HepG2 (cell line): Measurements from ENCODE around the gene ADGRV1. TPM values are rescaled to one million over a fixed set of nuclear protein-coding genes. Genes with fewer than 3 reads are reported as not detected.

ENCODE experiments used
- ATAC-seq: fragments of 200-7000 bp; cut with Tn5 transposase; 3 replicates; pipeline ENCODE4 v1.9.1; 2020; ENCODE audit warnings: mild to moderate bottlenecking, moderate library complexity
- BruUV-seq: library from RNA; stranded (reverse); fragments of 400-500 nt; replicated peaks from 2 replicates; lab custom pipeline; 2021; lab: Mats Ljungman, UMichigan
- CTCF ChIA-PET: fragments of 300-600 bp; formaldehyde crosslinking; extraction: SDS; loops from one replicate; lab custom pipeline; 2021; ENCODE audit warnings: low total read pairs, inconsistent platforms, low intra/inter-chr PET ratio; lab: Yijun Ruan, JAX
- POLR2A ChIA-PET: fragments of 350-600 bp; sonication (Branson Sonifier 250); formaldehyde crosslinking; loops from one replicate; lab custom pipeline; 2020; ENCODE audit warnings: antibody characterized with exemption, inconsistent platforms; lab: Yijun Ruan, JAX
- DNase-seq: peaks from one replicate; pipeline ENCODE4 v3.0.0-alpha.2; 2015; ENCODE audit warnings: low spot score
- FAIRE-seq: peaks from 3 replicates; lab custom pipeline; 2011; peaks lifted over from hg19 to GRCh38; lab: Jason Lieb, UNC
- H2AFZ ChIP-seq: one replicate; pipeline ENCODE4 v1.6.1; 2011; ENCODE audit warnings: low read length, inconsistent platforms
- H3K27ac ChIP-seq: fragments of 300-600 bp; 3 replicates; pipeline ENCODE4 v1.8.0; 2011; ENCODE audit warnings: mixed run types, mild to moderate bottlenecking, mixed read lengths, low read length, inconsistent platforms; ENCODE audit not compliant: insufficient read depth; ENCODE audit errors: extremely low read length
- H3K27me3 ChIP-seq, 2 experiments: fragments of 200-600 bp in 1 of 2; 2 replicates in 1 of 2; 3 replicates in 1 of 2; pipeline versions ENCODE4 v1.6.0 to v1.8.0; 2011; ENCODE audit warnings: low read length in 2 of 2, mild to moderate bottlenecking in 2 of 2, moderate library complexity in 2 of 2, inconsistent platforms in 1 of 2; ENCODE audit not compliant: insufficient read depth in 2 of 2, control insufficient read depth in 1 of 2
- H3K36me3 ChIP-seq, 2 experiments: fragments of 200-600 bp in 1 of 2; replicated peaks in 1 of 2; 2 replicates in 1 of 2; 3 replicates in 1 of 2; pipeline versions ENCODE4 v1.5.1 to v1.8.0; 2011; ENCODE audit warnings: low read length in 2 of 2, inconsistent platforms in 1 of 2; ENCODE audit not compliant: insufficient read depth in 2 of 2, control insufficient read depth in 1 of 2
- H3K4me1 ChIP-seq: 2 replicates; pipeline ENCODE4 v1.5.1; 2012; ENCODE audit warnings: low read length, inconsistent platforms; ENCODE audit not compliant: insufficient read depth
- H3K4me2 ChIP-seq: 2 replicates; pipeline ENCODE4 v1.6.0; 2011; ENCODE audit warnings: low read depth, low read length, inconsistent platforms
- H3K4me3 ChIP-seq, 3 experiments: fragments of 200-600 bp in 1 of 3; sonication (generic), shearing (Covaris generic) in 1 of 3; replicated peaks in 1 of 3; 2 replicates each; pipeline ENCODE4 v1.5.1; 2011 to 2016; ENCODE audit warnings: low read length in 3 of 3, inconsistent platforms in 2 of 3, low read depth in 2 of 3, mild to moderate bottlenecking in 2 of 3, control low read depth in 1 of 3, mixed read lengths in 1 of 3; ENCODE audit not compliant: insufficient read depth in 1 of 3
- H3K79me2 ChIP-seq: one replicate; pipeline ENCODE4 v1.6.1; 2011; ENCODE audit warnings: low read length, inconsistent platforms; ENCODE audit not compliant: insufficient read depth
- H3K9ac ChIP-seq: 2 replicates; pipeline ENCODE4 v1.6.0; 2011; ENCODE audit warnings: mild to moderate bottlenecking, low read depth, low read length, inconsistent platforms; ENCODE audit not compliant: insufficient read depth
- H3K9me3 ChIP-seq: 2 replicates; pipeline ENCODE4 v1.5.1; 2012; ENCODE audit warnings: mild to moderate bottlenecking, low read length
- H4K20me1 ChIP-seq: 2 replicates; pipeline ENCODE4 v1.6.0; 2011; ENCODE audit warnings: inconsistent platforms, mild to moderate bottlenecking, low read length, moderate library complexity; ENCODE audit not compliant: insufficient read depth
- CBX1 ChIP-seq: IDR thresholded peaks from one replicate; pipeline ENCODE4 v1.6.1; 2016; ENCODE audit warnings: antibody characterized with exemption, low read depth
- CEBPB ChIP-seq: IDR thresholded peaks from 2 replicates; pipeline ENCODE4 v1.6.1; 2011; ENCODE audit warnings: low read depth, low read length, improper control_type of control experiment, borderline replicate concordance
- CEBPG ChIP-seq: IDR thresholded peaks from 2 replicates; pipeline ENCODE4 v1.6.1; 2016
- CHCHD3 ChIP-seq: sonication (generic); formaldehyde crosslinking; IDR thresholded peaks from 2 replicates; pipeline ENCODE4 v1.8.0; 2022; ENCODE audit warnings: mild to moderate bottlenecking, missing genetic modification reagents, moderate library complexity
- DPF2 ChIP-seq: sonication (generic); formaldehyde crosslinking; IDR thresholded peaks from 2 replicates; pipeline ENCODE4 v1.4.0; 2020; ENCODE audit warnings: mild to moderate bottlenecking, low read depth, missing genetic modification reagents, borderline replicate concordance
- KDM3A ChIP-seq: IDR thresholded peaks from 2 replicates; pipeline ENCODE4 v1.6.1; 2018; ENCODE audit warnings: low read depth, missing compliant biosample characterization
- STAG1 ChIP-seq: sonication (generic); formaldehyde crosslinking; IDR thresholded peaks from 2 replicates; pipeline ENCODE4 v1.4.0; 2020; ENCODE audit warnings: missing genetic modification reagents
- TBX3 ChIP-seq: fragments of 450-650 bp; IDR thresholded peaks from 2 replicates; pipeline ENCODE4 v1.6.1; 2017; ENCODE audit warnings: antibody characterized with exemption, mild to moderate bottlenecking, inconsistent platforms, borderline replicate concordance
- ZNF143 ChIP-seq: sonication (generic); formaldehyde crosslinking; IDR thresholded peaks from 2 replicates; pipeline ENCODE4 v1.4.0; 2020; ENCODE audit warnings: missing genetic modification reagents
- ZNF468 ChIP-seq: sonication (generic); formaldehyde crosslinking; IDR thresholded peaks from 2 replicates; pipeline ENCODE4 v1.8.0; 2022; ENCODE audit warnings: mild to moderate bottlenecking, moderate library complexity, missing genetic modification reagents
- ZNF652 ChIP-seq: IDR thresholded peaks from 2 replicates; pipeline ENCODE4 v1.6.1; 2016; ENCODE audit warnings: low read depth, borderline replicate concordance
- WGBS: methylation state at CpG from one replicate; pipeline ENCODE4 v1.1.6; 2017; ENCODE audit warnings: low lambda C conversion rate; 5-methylcytosine and 5-hydroxymethylcytosine counted together
- in situ Hi-C: cut with HindIII; loops from 2 replicates; pipeline ENCODE4 v1.10.0; 2017; ENCODE audit warnings: low pct_unique_long_range_greater_than_20kb; ENCODE audit not compliant: extremely low pct_ligation_motif_present
- intact Hi-C: fragments of 100-400 bp; cut with micrococcal nuclease; formaldehyde crosslinking; loops from one replicate; pipeline ENCODE4 v1.10.0; 2022; ENCODE audit not compliant: unreplicated experiment
- polyA plus RNA-seq, 8 experiments: library from polyadenylated mRNA; depleted of rRNA in 3 of 8; stranded (reverse) in 7 of 8; unstranded in 1 of 8; fragments of >200 nt; fragmentation: Illumina TruSeq in 4 of 8; extraction: Trizol in 4 of 8; gene quantifications; 2 replicates each; pipeline versions ENCODE4 v1.2.1 to v1.2.3, GENCODE V29; 2011 to 2016; ENCODE audit warnings: low read depth in 4 of 8, missing spikeins in 1 of 8, mixed read lengths in 1 of 8; ENCODE audit not compliant: insufficient read depth in 1 of 8
- total RNA-seq, 5 experiments: library from RNA; depleted of rRNA; stranded (reverse); fragments of >200 nt; fragmentation: Illumina TruSeq; extraction: Trizol; gene quantifications; 2 replicates each; pipeline ENCODE4 v1.2.3, GENCODE V29; 2016; ENCODE audit warnings: low read depth in 1 of 5
- TF ChIP-seq, protein P1 (sequence below): sonication (generic); formaldehyde crosslinking; IDR thresholded peaks from 2 replicates; pipeline ENCODE4 v1.5.1; 2020; ENCODE audit warnings: missing genetic modification reagents, mild to moderate bottlenecking, borderline replicate concordance
- TF ChIP-seq, protein P2 (sequence below), 2 experiments: fragments of 450-650 bp in 1 of 2; sonication (generic) in 1 of 2; formaldehyde crosslinking; IDR thresholded peaks; 2 replicates each; pipeline versions ENCODE4 v1.5.0 to v1.8.0; 2020 to 2022; ENCODE audit warnings: mild to moderate bottlenecking in 1 of 2, missing genetic modification reagents in 1 of 2
- TF ChIP-seq, protein P3 (sequence below): sonication (generic); formaldehyde crosslinking; IDR thresholded peaks from 2 replicates; pipeline ENCODE4 v1.4.0; 2020; ENCODE audit warnings: missing genetic modification reagents, mild to moderate bottlenecking, borderline replicate concordance

The ADGRV1 gene
- total and polyA plus RNA-seq, 2 of the 13 experiments (the other 11 are each of a cell fraction or from before 2014, with no cell fraction given), result 1.7 to 3.9 TPM

DNA sequence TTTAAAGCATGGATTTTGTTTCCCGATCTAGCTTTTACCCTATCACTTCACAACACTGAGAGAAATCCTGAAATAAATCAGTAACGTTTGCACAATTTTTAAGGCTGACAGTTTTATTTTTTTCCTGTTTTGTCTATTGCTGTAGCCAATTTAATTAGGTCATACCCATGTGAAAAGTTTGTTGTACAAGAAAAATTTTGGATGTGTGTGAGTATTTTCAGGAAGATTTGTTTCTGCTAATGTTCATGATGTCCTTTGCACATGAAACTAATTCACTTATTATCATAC, 586.7 kb downstream of the ADGRV1 start:
- Histone ChIP-seq H3K36me3 (no peaks in the 10 kb centered on the region), H3K4me2 (no peak overlapping the region), H3K79me2 (no peaks in the 10 kb centered on the region), H3K4me1 (no peaks in the 10 kb centered on the region), H4K20me1 (no peaks in the 10 kb centered on the region), H2AFZ (no peak overlapping the region), H3K27ac (no peak overlapping the region), H3K9ac (no peak overlapping the region), H3K4me3 (no peak overlapping the region), H3K27me3 (peaks cover 0 to 4% of the 10 kb centered on the region in 2 experiments; a peak in 2 of 5 replicates), H3K9me3 (peaks cover 11% of the 10 kb centered on the region)
- ChIA-PET POLR2A (no interaction called here), CTCF (no interaction called here)
- ATAC-seq (no peak), FAIRE-seq (no peak), DNase-seq (no peak)
- TF ChIP-seq STAG1 (CRISPR knock-in tag), result no peak
- no peak for TF ChIP-seq KDM3A (CRISPR knock-in tag)
- TF ChIP-seq ZNF652 (CRISPR knock-in tag), result no peak
- TF ChIP-seq ZNF143 (CRISPR knock-in tag), result no peak
- no peak for TF ChIP-seq CHCHD3 (CRISPR knock-in tag)
- TF ChIP-seq TBX3, result no peak
- TF ChIP-seq, protein P1, sequence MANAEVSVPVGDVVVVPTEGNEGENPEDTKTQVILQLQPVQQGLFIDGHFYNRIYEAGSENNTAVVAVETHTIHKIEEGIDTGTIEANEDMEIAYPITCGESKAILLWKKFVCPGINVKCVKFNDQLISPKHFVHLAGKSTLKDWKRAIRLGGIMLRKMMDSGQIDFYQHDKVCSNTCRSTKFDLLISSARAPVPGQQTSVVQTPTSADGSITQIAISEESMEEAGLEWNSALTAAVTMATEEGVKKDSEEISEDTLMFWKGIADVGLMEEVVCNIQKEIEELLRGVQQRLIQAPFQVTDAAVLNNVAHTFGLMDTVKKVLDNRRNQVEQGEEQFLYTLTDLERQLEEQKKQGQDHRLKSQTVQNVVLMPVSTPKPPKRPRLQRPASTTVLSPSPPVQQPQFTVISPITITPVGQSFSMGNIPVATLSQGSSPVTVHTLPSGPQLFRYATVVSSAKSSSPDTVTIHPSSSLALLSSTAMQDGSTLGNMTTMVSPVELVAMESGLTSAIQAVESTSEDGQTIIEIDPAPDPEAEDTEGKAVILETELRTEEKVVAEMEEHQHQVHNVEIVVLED, result no peak
- no peak for TF ChIP-seq DPF2 (CRISPR knock-in tag)
- BruUV-seq, result no TSS peak
- intact Hi-C loops (no loop called here), in situ Hi-C loops (no loop called here)
- WGBS, result 3% methylated on average over 2 of the region's 2 CpGs

DNA sequence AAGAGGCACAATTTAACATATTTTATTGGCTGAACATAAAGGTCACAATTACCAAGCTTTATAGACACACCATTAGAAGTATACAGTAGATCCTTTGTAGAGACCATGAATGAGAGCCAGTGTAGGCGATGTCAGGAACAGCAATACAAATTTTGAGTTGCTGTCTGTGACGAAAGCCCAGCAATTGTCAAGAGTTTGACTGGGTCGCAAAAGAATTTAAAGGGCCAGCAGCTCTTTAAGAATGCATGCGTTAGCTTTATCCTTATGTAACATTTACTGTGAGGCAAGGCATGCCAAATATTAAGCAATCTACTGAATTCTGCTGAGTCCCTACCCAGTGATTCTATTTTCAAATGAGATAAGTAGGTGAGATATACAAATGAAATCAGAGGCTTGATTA, 587.6 kb downstream of the ADGRV1 start:
- POLR2A ChIA-PET, result no interaction called here
- H3K4me2 ChIP-seq, result no peak overlapping the region
- no peak overlapping the region for H2AFZ ChIP-seq
- no peak for ATAC-seq
- H3K27ac ChIP-seq, result no peak overlapping the region
- H3K9me3 ChIP-seq, result peaks cover 11% of the 10 kb centered on the region
- intact Hi-C loops, result no loop called here
- TF ChIP-seq, protein P2, sequence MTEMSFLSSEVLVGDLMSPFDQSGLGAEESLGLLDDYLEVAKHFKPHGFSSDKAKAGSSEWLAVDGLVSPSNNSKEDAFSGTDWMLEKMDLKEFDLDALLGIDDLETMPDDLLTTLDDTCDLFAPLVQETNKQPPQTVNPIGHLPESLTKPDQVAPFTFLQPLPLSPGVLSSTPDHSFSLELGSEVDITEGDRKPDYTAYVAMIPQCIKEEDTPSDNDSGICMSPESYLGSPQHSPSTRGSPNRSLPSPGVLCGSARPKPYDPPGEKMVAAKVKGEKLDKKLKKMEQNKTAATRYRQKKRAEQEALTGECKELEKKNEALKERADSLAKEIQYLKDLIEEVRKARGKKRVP (CRISPR knock-in tag; IDR thresholded peaks at IDR 0.05), result peak in 1 of 2 experiments; percentile 39; a peak in 1 of 4 replicates
- TF ChIP-seq, protein P3, sequence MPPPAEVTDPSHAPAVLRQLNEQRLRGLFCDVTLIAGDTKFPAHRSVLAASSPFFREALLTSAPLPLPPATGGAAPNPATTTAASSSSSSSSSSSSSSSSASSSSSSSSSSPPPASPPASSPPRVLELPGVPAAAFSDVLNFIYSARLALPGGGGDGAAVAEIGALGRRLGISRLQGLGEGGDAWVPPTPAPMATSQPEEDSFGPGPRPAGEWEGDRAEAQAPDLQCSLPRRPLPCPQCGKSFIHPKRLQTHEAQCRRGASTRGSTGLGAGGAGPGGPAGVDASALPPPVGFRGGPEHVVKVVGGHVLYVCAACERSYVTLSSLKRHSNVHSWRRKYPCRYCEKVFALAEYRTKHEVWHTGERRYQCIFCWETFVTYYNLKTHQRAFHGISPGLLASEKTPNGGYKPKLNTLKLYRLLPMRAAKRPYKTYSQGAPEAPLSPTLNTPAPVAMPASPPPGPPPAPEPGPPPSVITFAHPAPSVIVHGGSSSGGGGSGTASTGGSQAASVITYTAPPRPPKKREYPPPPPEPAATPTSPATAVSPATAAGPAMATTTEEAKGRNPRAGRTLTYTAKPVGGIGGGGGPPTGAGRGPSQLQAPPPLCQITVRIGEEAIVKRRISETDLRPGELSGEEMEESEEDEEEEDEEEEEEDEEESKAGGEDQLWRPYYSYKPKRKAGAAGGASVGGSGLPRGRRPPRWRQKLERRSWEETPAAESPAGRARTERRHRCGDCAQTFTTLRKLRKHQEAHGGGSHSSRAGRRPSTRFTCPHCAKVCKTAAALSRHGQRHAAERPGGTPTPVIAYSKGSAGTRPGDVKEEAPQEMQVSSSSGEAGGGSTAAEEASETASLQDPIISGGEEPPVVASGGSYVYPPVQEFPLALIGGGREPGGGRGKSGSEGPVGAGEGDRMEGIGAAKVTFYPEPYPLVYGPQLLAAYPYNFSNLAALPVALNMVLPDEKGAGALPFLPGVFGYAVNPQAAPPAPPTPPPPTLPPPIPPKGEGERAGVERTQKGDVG (CRISPR knock-in tag), result no peak
- TF ChIP-seq CBX1 (no peak), CEBPB (peak; percentile 78; the same call in 1 of the 2 replicates), ZNF468 (CRISPR knock-in tag) (no peak), CEBPG (CRISPR knock-in tag) (peak; percentile 86)
- in situ Hi-C loops, result no loop called here
- no peak for FAIRE-seq
- no peaks in the 10 kb centered on the region for H3K4me1 ChIP-seq
- CTCF ChIA-PET, result no interaction called here
- H3K36me3 ChIP-seq, result no peaks in the 10 kb centered on the region
- no peaks in the 10 kb centered on the region for H3K79me2 ChIP-seq
- no peak overlapping the region for H3K4me3 ChIP-seq
- BruUV-seq, result no TSS peak
- H3K27me3 ChIP-seq, result peaks cover 0 to 4% of the 10 kb centered on the region in 2 experiments; a peak in 2 of 5 replicates
- H4K20me1 ChIP-seq, result no peaks in the 10 kb centered on the region
- no peak for DNase-seq
- WGBS, result 22% methylated on average over 4 of the region's 4 CpGs
- H3K9ac ChIP-seq, result no peak overlapping the region
